Mesenchymal stem cell (in vitro differentiated cells and primary cell): Measurements from ENCODE around the gene BTRC.
A peak's percentile ranks its signal among the peaks of the same experiment; 100 is the strongest.

Experiments used
- DNase-seq: peaks from one replicate; pipeline ENCODE4 v3.0.0-alpha.2; 2013
- H2AFZ ChIP-seq: one replicate; pipeline ENCODE4 v1.6.1; 2013; ENCODE audit warnings: low read depth, mild to moderate bottlenecking, control low read depth, inconsistent platforms, low read length, moderate library complexity
- H2AK5ac ChIP-seq: 2 replicates; pipeline ENCODE4 v1.6.1; 2013; ENCODE audit warnings: low read length, moderate library complexity, mild to moderate bottlenecking, inconsistent platforms; ENCODE audit not compliant: severe bottlenecking
- H2BK120ac ChIP-seq: one replicate; pipeline ENCODE4 v1.6.1; 2013; ENCODE audit warnings: low read depth, mild to moderate bottlenecking, inconsistent platforms, low read length, moderate library complexity
- H2BK12ac ChIP-seq, 2 experiments: one replicate each; pipeline ENCODE4 v1.6.1; 2013; ENCODE audit warnings: inconsistent platforms in 2 of 2, low read length in 2 of 2, mild to moderate bottlenecking in 2 of 2, moderate library complexity in 2 of 2, control low read depth in 1 of 2
- H2BK15ac ChIP-seq: one replicate; pipeline ENCODE4 v1.6.1; 2013; ENCODE audit warnings: mild to moderate bottlenecking, low read depth, inconsistent platforms; ENCODE audit not compliant: poor library complexity, severe bottlenecking
- H2BK5ac ChIP-seq: 2 replicates; pipeline ENCODE4 v1.6.1; 2013; ENCODE audit warnings: low read depth, mild to moderate bottlenecking, low read length, control low read depth, inconsistent platforms; ENCODE audit not compliant: poor library complexity, severe bottlenecking
- H3K14ac ChIP-seq, 2 experiments: one replicate each; pipeline ENCODE4 v1.6.1; 2013; ENCODE audit warnings: inconsistent platforms in 2 of 2, low read length in 2 of 2, control low read depth in 1 of 2, mild to moderate bottlenecking in 1 of 2, moderate library complexity in 1 of 2
- H3K18ac ChIP-seq, 2 experiments: one replicate each; pipeline ENCODE4 v1.6.1; 2013; ENCODE audit warnings: inconsistent platforms in 2 of 2, low read length in 2 of 2, control low read depth in 1 of 2, low read depth in 1 of 2, mild to moderate bottlenecking in 1 of 2
- H3K23ac ChIP-seq, 2 experiments: one replicate each; pipeline ENCODE4 v1.6.1; 2013; ENCODE audit warnings: inconsistent platforms in 2 of 2, low read length in 2 of 2, mild to moderate bottlenecking in 2 of 2, moderate library complexity in 2 of 2, control low read depth in 1 of 2
- H3K27ac ChIP-seq: 2 replicates; pipeline ENCODE4 v1.5.1; 2013; ENCODE audit warnings: mild to moderate bottlenecking, moderate library complexity, low read length, control low read depth, inconsistent platforms; ENCODE audit not compliant: poor library complexity, severe bottlenecking
- H3K27me3 ChIP-seq, 2 experiments: 2 replicates each; pipeline versions ENCODE4 v1.6.1 to v1.7.0; 2013; ENCODE audit warnings: low read length in 2 of 2, mild to moderate bottlenecking in 2 of 2, moderate library complexity in 2 of 2, control low read depth in 1 of 2, inconsistent platforms in 1 of 2; ENCODE audit not compliant: control insufficient read depth in 1 of 2, insufficient read depth in 1 of 2
- H3K36me3 ChIP-seq, 2 experiments: 2 replicates each; pipeline versions ENCODE4 v1.6.1 to v1.7.0; 2013; ENCODE audit warnings: low read length in 2 of 2, control low read depth in 1 of 2, inconsistent platforms in 1 of 2, low read depth in 1 of 2, mild to moderate bottlenecking in 1 of 2; ENCODE audit not compliant: insufficient read depth in 2 of 2, control insufficient read depth in 1 of 2
- H3K4ac ChIP-seq, 2 experiments: one replicate each; pipeline ENCODE4 v1.6.1; 2013; ENCODE audit warnings: inconsistent platforms in 2 of 2, low read length in 2 of 2, mild to moderate bottlenecking in 2 of 2, moderate library complexity in 2 of 2, control low read depth in 1 of 2, low read depth in 1 of 2
- H3K4me1 ChIP-seq: 2 replicates; pipeline ENCODE4 v1.6.1; 2013; ENCODE audit warnings: low read depth, low read length, control low read depth; ENCODE audit not compliant: control insufficient read depth, insufficient read depth
- H3K4me2 ChIP-seq: 2 replicates; pipeline ENCODE4 v1.6.1; 2013; ENCODE audit warnings: low read length, mild to moderate bottlenecking, inconsistent platforms; ENCODE audit not compliant: poor library complexity, severe bottlenecking
- H3K4me3 ChIP-seq, 2 experiments: 2 replicates each; pipeline versions ENCODE4 v1.5.1 to v1.7.0; 2013; ENCODE audit warnings: low read length in 2 of 2, mild to moderate bottlenecking in 2 of 2, control low read depth in 1 of 2, low read depth in 1 of 2; ENCODE audit not compliant: insufficient read depth in 1 of 2
- H3K79me1 ChIP-seq: replicated peaks from 2 replicates; pipeline ENCODE4 v1.6.1; 2013; ENCODE audit warnings: mild to moderate bottlenecking, control low read depth, low read length, inconsistent platforms; ENCODE audit not compliant: poor library complexity, severe bottlenecking
- H3K9ac ChIP-seq: 2 replicates; pipeline ENCODE4 v1.7.0; 2013; ENCODE audit warnings: mild to moderate bottlenecking, low read length, moderate library complexity
- H3K9me3 ChIP-seq: 2 replicates; pipeline ENCODE4 v1.7.0; 2013; ENCODE audit warnings: mild to moderate bottlenecking, low read length; ENCODE audit not compliant: control insufficient read depth
- H4K8ac ChIP-seq: one replicate; pipeline ENCODE4 v1.6.1; 2013; ENCODE audit warnings: inconsistent platforms, mild to moderate bottlenecking, low read length, moderate library complexity
- H4K91ac ChIP-seq: one replicate; pipeline ENCODE4 v1.6.1; 2013; ENCODE audit warnings: mild to moderate bottlenecking, low read length, inconsistent platforms
- WGBS: methylation state at CpG from one replicate; pipeline ENCODE4 v1.1.7; 2013; ENCODE audit warnings: mixed read lengths; 5-methylcytosine and 5-hydroxymethylcytosine counted together

Gene BTRC

DNA sequence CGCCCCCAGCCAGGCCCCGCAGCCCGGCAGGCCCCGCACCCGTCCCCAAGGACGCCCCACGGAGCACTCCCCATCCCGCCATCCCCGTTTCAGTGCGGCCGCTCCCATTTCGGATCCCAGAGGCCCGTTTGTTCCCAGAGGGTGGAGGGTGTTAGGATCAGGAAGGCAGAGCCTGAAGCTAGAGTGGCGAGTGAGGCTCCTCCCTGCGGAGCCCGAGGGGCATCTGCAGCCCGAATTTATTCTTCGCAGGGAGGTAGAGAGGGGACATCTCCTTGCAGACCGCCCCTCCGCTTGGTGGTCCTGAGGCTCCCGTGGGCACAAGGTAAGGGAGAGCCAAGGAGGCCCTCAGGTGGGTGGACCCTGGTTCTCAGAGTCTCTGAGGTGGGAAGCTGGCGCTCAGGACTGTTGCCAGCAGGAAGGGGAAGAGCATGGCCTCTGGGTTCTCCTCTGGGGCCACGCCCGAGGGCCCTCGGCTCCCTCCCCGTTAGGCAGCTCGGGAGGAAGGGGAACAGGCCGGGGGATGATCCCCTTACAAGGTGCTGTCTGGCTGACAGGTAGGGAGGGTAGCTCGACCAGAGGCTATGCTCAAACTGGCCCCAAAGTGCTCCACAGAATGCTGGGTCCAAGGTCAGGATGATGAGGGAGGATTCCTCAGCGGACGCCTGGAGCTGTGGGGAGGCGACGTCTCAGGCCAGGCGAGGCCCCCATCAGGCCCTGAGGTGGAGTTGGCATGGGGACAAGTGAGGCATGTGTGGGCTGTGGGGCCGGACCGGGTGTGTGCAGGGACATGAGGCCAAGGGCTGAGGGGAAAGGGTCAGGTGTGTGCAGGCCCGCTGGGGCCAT, 216.7 kb downstream of the BTRC start:
- Histone ChIP-seq H4K91ac (peak overlapping the region; percentile 75), H3K79me1 (no peaks in the 10 kb centered on the region), H2BK120ac (no peak overlapping the region), H3K14ac (peak overlapping the region in 1 of 2 experiments; percentile 55), H3K23ac (peak overlapping the region in 1 of 2 experiments; percentile 46), H2AFZ (peak overlapping the region; percentile 79), H3K4me2 (peak overlapping the region; percentile 88), H3K27ac (no peak overlapping the region), H3K4me1 (peaks cover 25% of the 10 kb centered on the region), H3K9me3 (peaks cover 6% of the 10 kb centered on the region), H3K4me3 (peak overlapping the region; percentile 53 to 76), H3K27me3 (peaks cover 44 to 52% of the 10 kb centered on the region in 2 experiments), H4K8ac (peak overlapping the region; percentile 9), H2BK15ac (no peak overlapping the region), H2BK5ac (no peak overlapping the region), H3K18ac (peak overlapping the region in 1 of 2 experiments; percentile 40), H2AK5ac (no peak overlapping the region), H3K4ac (peak overlapping the region; percentile 13 to 46), H2BK12ac (no peak overlapping the region), H3K36me3 (no peaks in the 10 kb centered on the region), H3K9ac (peak overlapping the region; percentile 86)
- WGBS, result 22% methylated on average over 33 of the region's 37 CpGs
- DNase-seq, result no peak

GRCh38 chr10:101571271-101571925, 217.4 kb downstream of the BTRC start:
- Histone ChIP-seq H2BK5ac (no peak overlapping the region), H4K91ac (peak overlapping the region; percentile 75), H3K18ac (no peak overlapping the region), H3K27me3 (peaks cover 37 to 44% of the 10 kb centered on the region in 2 experiments), H3K9ac (no peak overlapping the region), H3K27ac (no peak overlapping the region), H2BK15ac (no peak overlapping the region), H2BK12ac (no peak overlapping the region), H3K23ac (no peak overlapping the region), H2AFZ (no peak overlapping the region), H2AK5ac (no peak overlapping the region), H3K4me2 (peak overlapping the region; percentile 7), H3K4ac (no peak overlapping the region), H3K36me3 (no peaks in the 10 kb centered on the region), H3K9me3 (peaks cover 6% of the 10 kb centered on the region), H3K4me1 (peaks cover 22% of the 10 kb centered on the region), H3K79me1 (no peaks in the 10 kb centered on the region), H3K14ac (no peak overlapping the region), H4K8ac (no peak overlapping the region), H2BK120ac (no peak overlapping the region), H3K4me3 (no peak overlapping the region)
- DNase-seq, result no peak
- 83% methylated on average over 8 of the region's 8 CpGs for WGBS

- Histone ChIP-seq H3K9ac (no peak overlapping the region), H2AFZ (no peak overlapping the region), H3K4ac (no peak overlapping the region), H2BK5ac (no peak overlapping the region), H2BK15ac (no peak overlapping the region), H3K9me3 (peaks cover 6% of the 10 kb centered on the region), H4K91ac (no peak overlapping the region), H2AK5ac (no peak overlapping the region), H3K4me3 (no peak overlapping the region), H3K18ac (no peak overlapping the region), H2BK120ac (no peak overlapping the region), H3K79me1 (no peaks in the 10 kb centered on the region), H3K36me3 (peaks cover 0 to 5% of the 10 kb centered on the region in 2 experiments), H3K27me3 (peaks cover 29 to 37% of the 10 kb centered on the region in 2 experiments), H4K8ac (no peak overlapping the region), H2BK12ac (no peak overlapping the region), H3K23ac (no peak overlapping the region), H3K14ac (no peak overlapping the region), H3K4me1 (peaks cover 17% of the 10 kb centered on the region), H3K4me2 (no peak overlapping the region), H3K27ac (no peak overlapping the region)
- 100% methylated on average over 3 of the region's 7 CpGs for WGBS
- no peak for DNase-seq
These were observed 218.2 kb downstream of the BTRC start for GRCh38 chr10:101572126-101572525.

GRCh38 chr10:101572785-101573184, 218.8 kb downstream of the BTRC start:
- 84% methylated on average over 2 of the region's 2 CpGs for WGBS
- no peak overlapping the region for H2BK120ac ChIP-seq
- H3K9ac ChIP-seq, result no peak overlapping the region

More at GRCh38 chr10:101572785-101573184, 218.8 kb downstream of the BTRC start:
- peaks cover 2 to 11% of the 10 kb centered on the region in 2 experiments for H3K36me3 ChIP-seq
- no peak overlapping the region for H3K4ac ChIP-seq
- no peak overlapping the region for H3K27ac ChIP-seq
- no peak overlapping the region for H2AFZ ChIP-seq
- H4K91ac ChIP-seq, result no peak overlapping the region
- no peak overlapping the region for H2BK15ac ChIP-seq
- H3K4me3 ChIP-seq, result no peak overlapping the region
- H3K4me2 ChIP-seq, result no peak overlapping the region
- H2AK5ac ChIP-seq, result no peak overlapping the region
- peaks cover 6% of the 10 kb centered on the region for H3K9me3 ChIP-seq
- no peak overlapping the region for H3K18ac ChIP-seq
- H3K27me3 ChIP-seq, result peaks cover 23 to 30% of the 10 kb centered on the region in 2 experiments
- H3K14ac ChIP-seq, result no peak overlapping the region
- no peaks in the 10 kb centered on the region for H3K79me1 ChIP-seq
- no peak overlapping the region for H4K8ac ChIP-seq
- DNase-seq, result no peak
- H3K23ac ChIP-seq, result no peak overlapping the region
- H2BK12ac ChIP-seq, result no peak overlapping the region
- H3K4me1 ChIP-seq, result peaks cover 17% of the 10 kb centered on the region
- H2BK5ac ChIP-seq, result no peak overlapping the region
